Measurements from ENCODE around the gene PPIF. TPM values are rescaled to one million over a fixed set of nuclear protein-coding genes. Genes with fewer than 3 reads are reported as not detected.

Gene PPIF
- total and polyA plus RNA-seq, 2 donors (not counting 1 experiment from before 2014, with no cell fraction given) = 50.4 to 100 TPM

- H3K4me3 ChIP-seq (ENCODE audit: control extremely low read depth in 1 of 5, extremely low read depth in 1 of 5, insufficient read depth in 1 of 5, low read depth in 2 of 5, low read length in 4 of 5) = no peak overlapping the region
- ChIA-PET POLR2A (interaction anchor here (0.6 kb wide), 1 partner anchor 37 kb away, joined by 5 read pairs; no protein-coding TSS in a partner anchor), CTCF (interaction anchor here (0.7 to 2.8 kb wide), 3 partner anchors 14 to 99 kb away, joined by 4 to 14 read pairs (median 7); no protein-coding TSS in a partner anchor)
- Mint-ChIP-seq H3K4me1 (peaks cover 18% of the 10 kb centered on the region), H3K4me3 (no peak overlapping the region), H3K9me3 (ENCODE audit: insufficient read depth) (no peaks in the 10 kb centered on the region), H3K27me3 (no peaks in the 10 kb centered on the region), H3K27ac (no peak overlapping the region)
- no peak overlapping the region for H3K9ac ChIP-seq (ENCODE audit: low read length)
- no peaks in the 10 kb centered on the region for H3K79me2 ChIP-seq (ENCODE audit: control insufficient read depth, insufficient read depth, low read length)
- H4K20me1 ChIP-seq (ENCODE audit: control insufficient read depth, insufficient read depth, low read length, poor library complexity, severe bottlenecking) = no peaks in the 10 kb centered on the region
- H2AFZ ChIP-seq (ENCODE audit: insufficient read depth, low read depth, low read length, poor library complexity, severe bottlenecking) = no peak overlapping the region
- H3K27ac ChIP-seq (ENCODE audit: low read length in 2 of 2) = no peak overlapping the region
- ATAC-seq (ENCODE audit: low read depth) = no peak
- H3K9me3 ChIP-seq (ENCODE audit: control extremely low read depth in 1 of 3, control insufficient read depth in 2 of 3, insufficient read depth in 1 of 3, low read length in 2 of 3) = no peaks in the 10 kb centered on the region
- no peaks in the 10 kb centered on the region for H3K36me3 ChIP-seq (replicated peaks in 1 of 2; ENCODE audit: control extremely low read depth in 1 of 2, control insufficient read depth in 1 of 2, extremely low read depth in 1 of 2, insufficient read depth in 2 of 2, low read length in 1 of 2)
- peaks cover 4 to 15% of the 10 kb centered on the region in 2 donors for H3K4me1 ChIP-seq (ENCODE audit: control insufficient read depth in 2 of 2, insufficient read depth in 2 of 2, low read length in 2 of 2)
- H3K27me3 ChIP-seq (replicated peaks in 1 of 4; ENCODE audit: control extremely low read depth in 1 of 4, control insufficient read depth in 3 of 4, insufficient read depth in 4 of 4, low read length in 3 of 4) = no peaks in the 10 kb centered on the region
- no peak for DNase-seq
- no peak overlapping the region for H3K4me2 ChIP-seq (replicated peaks; ENCODE audit: low read depth, low read length, poor library complexity, severe bottlenecking)
- no peak for TF ChIP-seq CTCF (IDR thresholded peaks at IDR 0.05)
- no peak for TF ChIP-seq EZH2 (IDR thresholded peaks at IDR 0.05; ENCODE audit: borderline replicate concordance, insufficient read depth, low read depth, low read length, poor library complexity, severe bottlenecking)
- WGBS (ENCODE audit: insufficient coverage) = 92% methylated on average over 7 of the region's 11 CpGs
- intact Hi-C loops (cut with micrococcal nuclease) = loop anchor here (2.0 to 10.0 kb wide), 2 partner anchors 13 to 57 kb away; partner anchors contain the start of gene ZCCHC24
Observed at GRCh38 chr10:79387974-79388850, 40.9 kb downstream of the PPIF start.

- Histone ChIP-seq H4K20me1 (ENCODE audit: control insufficient read depth, insufficient read depth, low read length, poor library complexity, severe bottlenecking) (no peaks in the 10 kb centered on the region), H3K9ac (ENCODE audit: low read length) (no peak overlapping the region), H3K36me3 (replicated peaks in 1 of 2; ENCODE audit: control extremely low read depth in 1 of 2, control insufficient read depth in 1 of 2, extremely low read depth in 1 of 2, insufficient read depth in 2 of 2, low read length in 1 of 2) (no peaks in the 10 kb centered on the region), H3K4me1 (ENCODE audit: control insufficient read depth in 2 of 2, insufficient read depth in 2 of 2, low read length in 2 of 2) (peaks cover 4 to 15% of the 10 kb centered on the region in 2 donors), H3K79me2 (ENCODE audit: control insufficient read depth, insufficient read depth, low read length) (no peaks in the 10 kb centered on the region), H3K4me2 (replicated peaks; ENCODE audit: low read depth, low read length, poor library complexity, severe bottlenecking) (no peak overlapping the region), H3K27me3 (replicated peaks in 1 of 4; ENCODE audit: control extremely low read depth in 1 of 4, control insufficient read depth in 3 of 4, insufficient read depth in 4 of 4, low read length in 3 of 4) (no peaks in the 10 kb centered on the region), H2AFZ (ENCODE audit: insufficient read depth, low read depth, low read length, poor library complexity, severe bottlenecking) (no peak overlapping the region), H3K9me3 (ENCODE audit: control extremely low read depth in 1 of 3, control insufficient read depth in 2 of 3, insufficient read depth in 1 of 3, low read length in 2 of 3) (peaks cover 0 to 4% (median 0%) of the 10 kb centered on the region in 3 donors), H3K27ac (ENCODE audit: low read length in 2 of 2) (no peak overlapping the region), H3K4me3 (ENCODE audit: control extremely low read depth in 1 of 5, extremely low read depth in 1 of 5, insufficient read depth in 1 of 5, low read depth in 2 of 5, low read length in 4 of 5) (no peak overlapping the region)
- TF ChIP-seq CTCF (IDR thresholded peaks at IDR 0.05) (no peak), EZH2 (IDR thresholded peaks at IDR 0.05; ENCODE audit: borderline replicate concordance, insufficient read depth, low read depth, low read length, poor library complexity, severe bottlenecking) (no peak)
- no peaks in the 10 kb centered on the region for H3K9me3 Mint-ChIP-seq (ENCODE audit: insufficient read depth)
- H3K4me1 Mint-ChIP-seq = peaks cover 18% of the 10 kb centered on the region
- POLR2A ChIA-PET = no interaction called here
- intact Hi-C loops (cut with micrococcal nuclease) = no loop called here
- ATAC-seq (ENCODE audit: low read depth) (no peak), DNase-seq (no peak)
- CTCF ChIA-PET = interaction anchor here (1.0 to 2.8 kb wide), 3 partner anchors 16 to 78 kb away, joined by 3 to 14 read pairs (median 3); no protein-coding TSS in a partner anchor
- no peak overlapping the region for H3K4me3 Mint-ChIP-seq
- no peaks in the 10 kb centered on the region for H3K27me3 Mint-ChIP-seq
- H3K27ac Mint-ChIP-seq = no peak overlapping the region
- WGBS (ENCODE audit: insufficient coverage) = no CpG with 5 or more reads among the region's 2 CpGs
Observed at GRCh38 chr10:79390057-79390456, 42.8 kb downstream of the PPIF start.
